IMR-90 (cell line): Measurements from ENCODE around the gene MEIS2. TPM values are rescaled to one million over a fixed set of nuclear protein-coding genes. Genes with fewer than 3 reads are reported as not detected.

Experiments
- ATAC-seq: fragments of 200-7000 bp; cut with Tn5 transposase; 2 replicates; pipeline ENCODE4 v1.9.1; 2020; ENCODE audit warnings: low read depth, mild to moderate bottlenecking, moderate library complexity
- BruUV-seq: library from RNA; stranded (reverse); fragments of 400-500 nt; replicated peaks from 2 replicates; lab custom pipeline; 2021; lab: Mats Ljungman, UMichigan
- CTCF ChIA-PET: fragments of 300-600 bp; formaldehyde crosslinking; extraction: SDS; loops from one replicate; lab custom pipeline; 2021; ENCODE audit warnings: antibody characterized with exemption; lab: Yijun Ruan, JAX
- POLR2A ChIA-PET: fragments of 300-600 bp; sonication (Branson Sonifier 250); formaldehyde crosslinking; loops from one replicate; lab custom pipeline; 2022; ENCODE audit warnings: antibody characterized with exemption; ENCODE audit not compliant: unreplicated experiment; lab: Charles Lee
- DNase-seq: peaks from one replicate; pipeline ENCODE4 v3.0.0; 2013
- H2AFZ ChIP-seq: replicated peaks from 2 replicates; pipeline ENCODE3; 2013; ENCODE audit warnings: low read length, mild to moderate bottlenecking; ENCODE audit not compliant: poor library complexity
- H2AK5ac ChIP-seq: 2 replicates; pipeline ENCODE4 v1.6.1; 2013; ENCODE audit warnings: low read depth, low read length, inconsistent platforms
- H2AK9ac ChIP-seq: replicated peaks from 2 replicates; pipeline ENCODE3; 2013; ENCODE audit warnings: mild to moderate bottlenecking, low read depth, low read length, moderate library complexity; ENCODE audit not compliant: poor library complexity
- H2BK120ac ChIP-seq: 2 replicates; pipeline ENCODE4 v1.6.1; 2013; ENCODE audit warnings: low read depth, low read length, inconsistent platforms
- H2BK15ac ChIP-seq: 3 replicates; pipeline ENCODE4 v1.6.1; 2013; ENCODE audit warnings: low read depth, low read length, inconsistent platforms
- H2BK20ac ChIP-seq: 2 replicates; pipeline ENCODE4 v1.6.1; 2013; ENCODE audit warnings: low read depth, mild to moderate bottlenecking, inconsistent platforms, low read length, moderate library complexity
- H2BK5ac ChIP-seq: 2 replicates; pipeline ENCODE4 v1.6.1; 2013; ENCODE audit warnings: mild to moderate bottlenecking, low read depth, low read length, inconsistent platforms; ENCODE audit not compliant: poor library complexity, severe bottlenecking
- H3K14ac ChIP-seq: replicated peaks from 2 replicates; pipeline ENCODE4 v1.6.1; 2013; ENCODE audit warnings: low read depth, low read length, inconsistent platforms
- H3K18ac ChIP-seq: 2 replicates; pipeline ENCODE4 v1.6.1; 2013; ENCODE audit warnings: low read depth, low read length, control low read depth
- H3K23ac ChIP-seq: 2 replicates; pipeline ENCODE4 v1.6.1; 2013; ENCODE audit warnings: low read depth, low read length, inconsistent platforms
- H3K27ac ChIP-seq: 2 replicates; pipeline ENCODE4 v1.5.1; 2013; ENCODE audit warnings: mild to moderate bottlenecking, control low read depth, low read length; ENCODE audit not compliant: insufficient read depth
- H3K27me3 ChIP-seq: 2 replicates; pipeline ENCODE4 v1.6.1; 2013; ENCODE audit warnings: low read length; ENCODE audit not compliant: control insufficient read depth, insufficient read depth
- H3K36me3 ChIP-seq: 2 replicates; pipeline ENCODE4 v1.6.1; 2013; ENCODE audit warnings: low read length, mixed read lengths; ENCODE audit not compliant: control insufficient read depth, insufficient read depth
- H3K4ac ChIP-seq: 2 replicates; pipeline ENCODE4 v1.6.1; 2013; ENCODE audit warnings: low read depth, low read length, inconsistent platforms
- H3K4me1 ChIP-seq: 2 replicates; pipeline ENCODE4 v1.6.1; 2013; ENCODE audit warnings: low read length, mixed read lengths; ENCODE audit not compliant: control insufficient read depth, insufficient read depth
- H3K4me2 ChIP-seq: 2 replicates; pipeline ENCODE4 v1.6.1; 2013; ENCODE audit warnings: low read depth, mild to moderate bottlenecking, control low read depth, low read length, moderate library complexity
- H3K4me3 ChIP-seq: 2 replicates; pipeline ENCODE4 v1.5.1; 2013; ENCODE audit warnings: low read depth, mild to moderate bottlenecking, control low read depth, low read length, moderate library complexity; ENCODE audit not compliant: insufficient read depth
- H3K56ac ChIP-seq: 2 replicates; pipeline ENCODE4 v1.6.1; 2013; ENCODE audit warnings: low read length, inconsistent platforms; ENCODE audit not compliant: insufficient read depth; ENCODE audit errors: extremely low read depth
- H3K79me1 ChIP-seq, 2 experiments: 2 replicates each; pipeline ENCODE4 v1.6.1; 2013; ENCODE audit warnings: low read length in 2 of 2, inconsistent platforms in 1 of 2, low read depth in 1 of 2
- H3K9ac ChIP-seq: 2 replicates; pipeline ENCODE4 v1.6.1; 2013; ENCODE audit warnings: low read depth, low read length, control low read depth
- H3K9me1 ChIP-seq: 2 replicates; pipeline ENCODE4 v1.6.1; 2013; ENCODE audit warnings: low read length, inconsistent platforms; ENCODE audit not compliant: insufficient read depth
- H3K9me3 ChIP-seq: 2 replicates; pipeline ENCODE4 v1.6.1; 2013; ENCODE audit warnings: low read length; ENCODE audit not compliant: control insufficient read depth, insufficient read depth
- H4K20me1 ChIP-seq: 2 replicates; pipeline ENCODE4 v1.6.1; 2013; ENCODE audit warnings: low read length, inconsistent platforms; ENCODE audit not compliant: insufficient read depth
- H4K5ac ChIP-seq: 2 replicates; pipeline ENCODE4 v1.6.1; 2013; ENCODE audit warnings: mild to moderate bottlenecking, low read depth, low read length, control low read depth
- H4K8ac ChIP-seq, 2 experiments: 2 replicates each; pipeline ENCODE4 v1.6.1; 2013; ENCODE audit warnings: low read depth in 2 of 2, low read length in 2 of 2, control low read depth in 1 of 2, inconsistent platforms in 1 of 2
- H4K91ac ChIP-seq: 2 replicates; pipeline ENCODE4 v1.6.1; 2013; ENCODE audit warnings: low read depth, low read length, inconsistent platforms; ENCODE audit not compliant: insufficient read depth
- BHLHE40 ChIP-seq: fragments of 150-350 bp; IDR thresholded peaks from 2 replicates; pipeline ENCODE4 v1.6.1; 2016; ENCODE audit warnings: mild to moderate bottlenecking, low read depth, low read length
- CEBPB ChIP-seq: IDR thresholded peaks from 2 replicates; pipeline ENCODE4 v1.6.1; 2012; ENCODE audit warnings: low read depth, low read length, improper control_type of control experiment
- CHD1 ChIP-seq: IDR thresholded peaks from 2 replicates; pipeline ENCODE4 v1.6.1; 2012; ENCODE audit warnings: low read depth, low read length, improper control_type of control experiment
- FOS ChIP-seq: fragments of 150-350 bp; IDR thresholded peaks from 2 replicates; pipeline ENCODE4 v1.6.1; 2016; ENCODE audit warnings: low read depth, low read length
- MAFK ChIP-seq: IDR thresholded peaks from 2 replicates; pipeline ENCODE4 v1.6.1; 2012; ENCODE audit warnings: low read depth, low read length, improper control_type of control experiment
- MAZ ChIP-seq: IDR thresholded peaks from 2 replicates; pipeline ENCODE4 v1.6.1; 2012; ENCODE audit warnings: low read depth, mild to moderate bottlenecking, low read length, improper control_type of control experiment, moderate library complexity, borderline replicate concordance
- MXI1 ChIP-seq: IDR thresholded peaks from 2 replicates; pipeline ENCODE4 v1.6.1; 2012; ENCODE audit warnings: low read depth, mild to moderate bottlenecking, low read length, moderate library complexity, borderline replicate concordance
- NFE2L2 ChIP-seq: fragments of 150-350 bp; IDR thresholded peaks from 2 replicates; pipeline ENCODE4 v1.6.1; 2016; ENCODE audit warnings: low read depth, mild to moderate bottlenecking, low read length
- RAD21 ChIP-seq: IDR thresholded peaks from 2 replicates; pipeline ENCODE4 v1.6.1; 2012; ENCODE audit warnings: low read length, improper control_type of control experiment
- RCOR1 ChIP-seq: IDR thresholded peaks from 2 replicates; pipeline ENCODE4 v1.6.1; 2012; ENCODE audit warnings: mild to moderate bottlenecking, low read length, improper control_type of control experiment; ENCODE audit not compliant: insufficient replicate concordance
- RFX5 ChIP-seq: IDR thresholded peaks from 2 replicates; pipeline ENCODE4 v1.8.0; 2012; ENCODE audit warnings: low read depth, mild to moderate bottlenecking, low read length, moderate library complexity
- SMC3 ChIP-seq: fragments of 150-350 bp; IDR thresholded peaks from 2 replicates; pipeline ENCODE4 v1.6.1; 2016; ENCODE audit warnings: low read depth, mild to moderate bottlenecking, antibody characterized with exemption, low read length, moderate library complexity
- dilution Hi-C: fragments of 300-500 bp; cut with HindIII; formaldehyde crosslinking; loops from one replicate; pipeline ENCODE4 v1.14.3; 2018; ENCODE audit warnings: low sequenced_read_pairs; ENCODE audit not compliant: unreplicated experiment
- in situ Hi-C: fragments of 300-500 bp; cut with MboI; formaldehyde crosslinking; loops from 3 replicates; pipeline ENCODE4 v1.14.3; 2019; ENCODE audit warnings: low sequenced_read_pairs, inconsistent platforms, mixed read lengths
- intact Hi-C: fragments of 100-400 bp; cut with micrococcal nuclease; formaldehyde crosslinking; loops from 2 replicates; pipeline ENCODE4 v1.10.0; 2022
- polyA plus RNA-seq, 3 experiments: library from polyadenylated mRNA; depleted of rRNA; stranded (reverse); fragments of >200 nt; gene quantifications; 2 replicates each; pipeline ENCODE4 v1.2.3, GENCODE V29; 2012; ENCODE audit warnings: low replicate concordance in 1 of 3
- total RNA-seq: library from RNA; depleted of rRNA; stranded (reverse); fragments of >200 nt; gene quantifications from 2 replicates; pipeline ENCODE4 v1.2.3, GENCODE V29; 2012
- TF ChIP-seq, protein P1 (sequence below): fragments of 150-350 bp; IDR thresholded peaks from 2 replicates; pipeline ENCODE4 v1.6.1; 2016; ENCODE audit warnings: low read depth, mild to moderate bottlenecking, low read length, moderate library complexity, borderline replicate concordance
- TF ChIP-seq, protein P2 (sequence below): fragments of 150-350 bp; IDR thresholded peaks from 2 replicates; pipeline ENCODE4 v1.6.1; 2017; ENCODE audit warnings: mild to moderate bottlenecking, antibody characterized with exemption, low read length, low read depth
- TF ChIP-seq, protein P3 (sequence below): conservative IDR thresholded peaks from 2 replicates; pipeline ENCODE4 v1.5.1; 2012; ENCODE audit warnings: mild to moderate bottlenecking, low read depth, low read length, improper control_type of control experiment

Gene MEIS2
- total and polyA plus RNA-seq, 2 of the 4 experiments (the other 2 are of a cell fraction) = 70.1 to 71.3 TPM

DNA sequence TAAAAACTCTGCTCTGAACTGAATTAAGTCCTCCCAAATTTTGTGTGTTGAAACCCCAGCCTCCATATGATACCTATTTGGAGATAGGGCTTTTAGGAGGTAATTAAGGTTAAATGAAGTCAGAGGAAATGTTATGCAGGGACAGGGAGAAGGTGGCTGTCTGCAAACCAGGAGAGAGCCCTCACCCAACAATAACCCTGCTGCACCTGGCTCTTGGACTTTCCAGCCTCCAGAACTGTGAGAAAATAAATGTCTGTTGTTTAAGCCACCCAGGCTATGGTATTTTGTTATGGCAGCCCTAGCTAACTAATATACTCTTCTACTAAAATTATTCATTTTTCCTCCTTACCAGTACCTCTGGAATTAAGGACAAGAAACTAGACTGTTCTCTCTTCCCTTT lies 79.5 kb downstream of the MEIS2 start:
- no peak overlapping the region for H2AK5ac ChIP-seq
- no peak overlapping the region for H3K4ac ChIP-seq
- peaks cover 2% of the 10 kb centered on the region; the same call in 1 of the 2 replicates for H3K36me3 ChIP-seq
- in situ Hi-C loops (no loop called here), dilution Hi-C loops (no loop called here), intact Hi-C loops (no loop called here)
- TF ChIP-seq CHD1 (no peak), SMC3 (no peak), RFX5 (no peak), BHLHE40 (no peak), CEBPB (no peak), NFE2L2 (no peak), RCOR1 (no peak), MAFK (no peak), MXI1 (no peak), FOS (no peak), MAZ (no peak), RAD21 (no peak)
- TF ChIP-seq, protein P1, sequence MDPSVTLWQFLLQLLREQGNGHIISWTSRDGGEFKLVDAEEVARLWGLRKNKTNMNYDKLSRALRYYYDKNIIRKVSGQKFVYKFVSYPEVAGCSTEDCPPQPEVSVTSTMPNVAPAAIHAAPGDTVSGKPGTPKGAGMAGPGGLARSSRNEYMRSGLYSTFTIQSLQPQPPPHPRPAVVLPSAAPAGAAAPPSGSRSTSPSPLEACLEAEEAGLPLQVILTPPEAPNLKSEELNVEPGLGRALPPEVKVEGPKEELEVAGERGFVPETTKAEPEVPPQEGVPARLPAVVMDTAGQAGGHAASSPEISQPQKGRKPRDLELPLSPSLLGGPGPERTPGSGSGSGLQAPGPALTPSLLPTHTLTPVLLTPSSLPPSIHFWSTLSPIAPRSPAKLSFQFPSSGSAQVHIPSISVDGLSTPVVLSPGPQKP = no peak
- TF ChIP-seq, protein P2, sequence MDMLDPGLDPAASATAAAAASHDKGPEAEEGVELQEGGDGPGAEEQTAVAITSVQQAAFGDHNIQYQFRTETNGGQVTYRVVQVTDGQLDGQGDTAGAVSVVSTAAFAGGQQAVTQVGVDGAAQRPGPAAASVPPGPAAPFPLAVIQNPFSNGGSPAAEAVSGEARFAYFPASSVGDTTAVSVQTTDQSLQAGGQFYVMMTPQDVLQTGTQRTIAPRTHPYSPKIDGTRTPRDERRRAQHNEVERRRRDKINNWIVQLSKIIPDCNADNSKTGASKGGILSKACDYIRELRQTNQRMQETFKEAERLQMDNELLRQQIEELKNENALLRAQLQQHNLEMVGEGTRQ = no peak
- TF ChIP-seq, protein P3, sequence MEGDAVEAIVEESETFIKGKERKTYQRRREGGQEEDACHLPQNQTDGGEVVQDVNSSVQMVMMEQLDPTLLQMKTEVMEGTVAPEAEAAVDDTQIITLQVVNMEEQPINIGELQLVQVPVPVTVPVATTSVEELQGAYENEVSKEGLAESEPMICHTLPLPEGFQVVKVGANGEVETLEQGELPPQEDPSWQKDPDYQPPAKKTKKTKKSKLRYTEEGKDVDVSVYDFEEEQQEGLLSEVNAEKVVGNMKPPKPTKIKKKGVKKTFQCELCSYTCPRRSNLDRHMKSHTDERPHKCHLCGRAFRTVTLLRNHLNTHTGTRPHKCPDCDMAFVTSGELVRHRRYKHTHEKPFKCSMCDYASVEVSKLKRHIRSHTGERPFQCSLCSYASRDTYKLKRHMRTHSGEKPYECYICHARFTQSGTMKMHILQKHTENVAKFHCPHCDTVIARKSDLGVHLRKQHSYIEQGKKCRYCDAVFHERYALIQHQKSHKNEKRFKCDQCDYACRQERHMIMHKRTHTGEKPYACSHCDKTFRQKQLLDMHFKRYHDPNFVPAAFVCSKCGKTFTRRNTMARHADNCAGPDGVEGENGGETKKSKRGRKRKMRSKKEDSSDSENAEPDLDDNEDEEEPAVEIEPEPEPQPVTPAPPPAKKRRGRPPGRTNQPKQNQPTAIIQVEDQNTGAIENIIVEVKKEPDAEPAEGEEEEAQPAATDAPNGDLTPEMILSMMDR = no peak
- H4K5ac ChIP-seq = no peak overlapping the region
- H3K18ac ChIP-seq = no peak overlapping the region
- H3K27me3 ChIP-seq = no peaks in the 10 kb centered on the region
- no peak overlapping the region for H3K14ac ChIP-seq
- ATAC-seq (no peak), DNase-seq (no peak)
- peaks cover 7% of the 10 kb centered on the region for H3K4me1 ChIP-seq
- H2AFZ ChIP-seq = no peak overlapping the region
- no peak overlapping the region for H2BK5ac ChIP-seq
- H4K8ac ChIP-seq = no peak overlapping the region
- peaks cover 35% of the 10 kb centered on the region for H4K20me1 ChIP-seq
- no peak overlapping the region for H2BK20ac ChIP-seq
- peaks cover 14 to 47% of the 10 kb centered on the region in 2 experiments for H3K79me1 ChIP-seq
- BruUV-seq = no TSS peak
- H3K4me2 ChIP-seq = no peak overlapping the region
- no peaks in the 10 kb centered on the region; the same call in 1 of the 2 replicates for H3K9me1 ChIP-seq
- no peak overlapping the region for H3K27ac ChIP-seq
- no peak overlapping the region for H3K4me3 ChIP-seq
- H3K9me3 ChIP-seq = no peaks in the 10 kb centered on the region
- H2AK9ac ChIP-seq = no peak overlapping the region
- no peak overlapping the region for H3K56ac ChIP-seq
- no peak overlapping the region for H2BK120ac ChIP-seq
- no peak overlapping the region for H3K9ac ChIP-seq
- ChIA-PET POLR2A (no interaction called here), CTCF (interaction anchor here (0.6 to 1.0 kb wide), 2 partner anchors 8 to 13 kb away, joined by 4 to 6 read pairs; no protein-coding TSS in a partner anchor)
- no peak overlapping the region for H4K91ac ChIP-seq
- no peak overlapping the region for H2BK15ac ChIP-seq
- no peak overlapping the region for H3K23ac ChIP-seq
